Measurements from ENCODE around the gene DDX23. TPM values are rescaled to one million over a fixed set of nuclear protein-coding genes. Genes with fewer than 3 reads are reported as not detected.
A peak's percentile ranks its signal among the peaks of the same experiment; 100 is the strongest.

DDX23 gene
- total RNA-seq, 1 donor, result 64.3 TPM

DNA sequence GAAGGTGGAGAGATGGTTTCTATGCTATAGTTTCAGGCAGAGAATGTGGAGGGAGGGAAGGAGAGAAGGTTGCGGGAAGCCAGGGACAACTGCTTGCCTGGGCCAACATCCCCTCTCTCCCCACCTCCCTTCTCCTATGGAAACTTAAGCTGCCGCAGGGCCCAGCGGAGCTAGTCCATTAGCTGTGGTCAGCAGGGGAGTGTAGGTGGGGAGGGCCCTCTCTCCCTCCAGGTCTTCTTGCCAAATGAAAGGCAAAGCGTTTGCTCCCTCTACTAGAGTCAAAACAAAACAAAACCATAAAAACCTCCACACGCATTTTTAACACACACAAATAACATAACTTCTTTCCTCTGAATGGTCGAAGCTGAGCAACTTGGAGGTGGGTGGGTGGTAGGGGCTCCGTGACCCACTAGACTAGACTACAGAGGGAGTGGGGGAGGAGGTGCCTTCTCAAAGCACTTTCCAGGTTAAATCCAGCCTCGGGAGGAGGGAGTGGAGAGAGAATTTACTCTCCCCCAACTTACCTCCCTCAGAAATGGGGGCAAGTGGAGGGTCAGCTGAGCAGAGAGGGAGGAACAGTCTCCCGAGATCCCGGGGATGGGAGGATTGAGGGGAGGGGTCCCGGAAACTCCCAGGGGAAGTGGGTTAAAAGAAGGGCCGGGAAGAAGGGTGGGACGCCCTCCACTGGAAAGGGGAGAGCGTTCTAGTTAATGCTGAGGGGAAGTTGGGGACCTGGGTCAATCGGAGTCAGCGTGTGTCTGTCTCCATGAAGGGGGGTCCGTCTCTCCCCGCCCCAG lies 38.3 kb downstream of the DDX23 start:
- peak; percentile 73 for DNase-seq (ENCODE audit: low read depth)
- H3K4me3 ChIP-seq (ENCODE audit: low read depth, low read length), result peak overlapping the region; percentile 81
- peak; percentile 8 for TF ChIP-seq CTCF (IDR thresholded peaks at IDR 0.05; ENCODE audit: insufficient read depth, low read depth, low read length)

- peak; percentile 78 for DNase-seq (ENCODE audit: low read depth)
- no peak for TF ChIP-seq CTCF (IDR thresholded peaks at IDR 0.05; ENCODE audit: insufficient read depth, low read depth, low read length)
- no peak overlapping the region for H3K4me3 ChIP-seq (ENCODE audit: low read depth, low read length)
Measured at GRCh38 chr12:48812389-48812788, 39.6 kb downstream of the DDX23 start.

- TF ChIP-seq CTCF (IDR thresholded peaks at IDR 0.05; ENCODE audit: insufficient read depth, low read depth, low read length), result no peak
- peak; percentile 53 for DNase-seq (ENCODE audit: low read depth)
- peak overlapping the region; percentile 21 for H3K4me3 ChIP-seq (ENCODE audit: low read depth, low read length)
Measured at GRCh38 chr12:48811437-48812090, 40.4 kb downstream of the DDX23 start.

DNA sequence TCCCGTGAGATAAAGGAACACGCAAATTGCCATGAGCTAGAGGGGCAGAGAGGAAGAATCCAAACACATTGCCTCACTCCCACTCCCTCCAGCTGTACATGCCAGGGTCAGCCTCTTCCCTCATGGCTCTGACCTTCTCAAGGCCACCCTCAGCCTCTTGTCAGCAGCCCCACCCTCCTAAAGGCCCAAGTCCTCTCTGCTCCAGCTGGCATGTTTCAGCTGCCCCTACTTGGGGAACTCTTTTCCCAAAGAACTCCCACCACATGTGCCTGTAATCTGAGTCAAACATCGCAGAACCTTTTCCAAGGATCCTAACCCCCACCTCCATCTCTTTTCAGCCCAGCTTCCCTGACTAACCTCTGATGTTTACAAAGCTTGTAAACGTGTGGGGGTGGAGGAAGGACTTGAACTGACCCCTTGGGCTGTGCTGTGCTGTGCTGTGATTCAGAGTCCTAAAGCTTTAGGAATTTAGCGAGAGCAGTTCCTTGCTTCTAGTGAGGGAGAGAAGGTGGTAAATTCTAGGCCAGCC lies 41.0 kb downstream of the DDX23 start:
- H3K4me3 ChIP-seq (ENCODE audit: low read depth, low read length), result peak overlapping the region; percentile 21
- no peak for TF ChIP-seq CTCF (IDR thresholded peaks at IDR 0.05; ENCODE audit: insufficient read depth, low read depth, low read length)

GRCh38 chr12:48807981-48808380 lies 44.0 kb downstream of the DDX23 start:
- H3K4me3 ChIP-seq (ENCODE audit: low read depth, low read length), result no peak overlapping the region
- no peak for DNase-seq (ENCODE audit: low read depth)
- no peak for TF ChIP-seq CTCF (IDR thresholded peaks at IDR 0.05; ENCODE audit: insufficient read depth, low read depth, low read length)

More for the DNA sequence above, 41.0 kb downstream of the DDX23 start:
- DNase-seq (ENCODE audit: low read depth), result peak; percentile 97

GRCh38 chr12:48803675-48804074 lies 48.3 kb downstream of the DDX23 start:
- no peak for DNase-seq (ENCODE audit: low read depth)
- no peak for TF ChIP-seq CTCF (IDR thresholded peaks at IDR 0.05; ENCODE audit: insufficient read depth, low read depth, low read length)
- no peak overlapping the region for H3K4me3 ChIP-seq (ENCODE audit: low read depth, low read length)

All from fibroblast of villous mesenchyme (primary cell).